GM18498 (cell line): Measurements from ENCODE around the gene PRSS21.

Experiments used
- ATAC-seq: cut with Tn5 transposase; IDR thresholded peaks from one replicate; pipeline ENCODE4 v1.9.1; 2021; ENCODE audit warnings: mild to moderate bottlenecking, moderate library complexity; ENCODE audit not compliant: unreplicated experiment

Gene PRSS21

GRCh38 chr16:2841606-2842339 lies 24.7 kb downstream of the PRSS21 start:
- ATAC-seq: no peak

DNA sequence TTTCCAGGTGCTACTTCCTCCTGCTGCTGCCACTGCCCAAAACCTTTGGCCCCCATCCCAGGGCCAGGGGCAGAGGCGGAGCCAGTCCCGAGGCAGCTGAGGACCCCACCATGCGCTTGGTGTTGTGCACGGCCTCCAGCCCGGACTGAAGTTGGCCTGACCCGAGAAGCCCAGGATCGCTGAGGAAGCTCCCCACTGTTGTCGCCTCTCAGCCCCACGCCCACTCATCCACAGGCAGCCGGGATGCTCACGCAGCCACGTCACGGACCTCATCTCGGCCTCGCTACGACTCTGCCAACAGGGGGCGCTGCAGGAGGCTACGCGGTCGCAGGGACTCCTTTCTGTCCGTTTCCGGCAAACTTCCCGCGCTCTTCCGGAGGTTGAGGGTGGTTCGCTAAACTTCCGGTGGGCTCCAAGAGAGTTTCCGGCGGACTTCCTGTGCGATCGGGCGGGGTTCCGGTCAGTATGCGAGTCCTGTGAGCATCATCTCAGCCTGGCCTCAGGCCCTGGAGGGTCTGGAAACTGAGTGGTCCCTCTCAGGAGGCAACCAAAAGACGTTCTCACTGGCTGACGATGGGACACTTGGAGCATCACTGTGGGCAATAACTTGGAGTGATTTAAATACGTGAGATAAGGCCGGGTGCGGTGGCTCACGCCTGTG lies 25.4 kb downstream of the PRSS21 start:
- ATAC-seq: no peak

DNA sequence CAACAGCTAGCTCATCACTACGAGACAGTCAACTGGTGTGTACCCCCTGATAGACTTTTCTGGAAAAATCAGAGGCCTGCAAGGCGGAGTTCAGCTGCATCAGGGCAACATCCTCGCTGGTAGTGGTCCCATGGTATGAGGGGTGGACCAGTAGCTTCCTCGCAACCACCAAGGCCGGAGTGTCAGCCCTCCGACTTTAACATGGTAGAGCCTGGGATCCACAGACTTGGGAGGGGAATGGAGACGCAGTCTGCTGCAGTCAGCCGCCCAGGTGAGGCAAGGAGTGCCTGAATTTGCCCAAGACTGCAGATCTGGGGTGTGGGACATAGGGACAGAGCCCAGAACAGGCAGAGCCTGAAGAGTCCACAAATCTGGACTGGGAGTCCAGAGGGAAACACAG lies 26.5 kb downstream of the PRSS21 start:
- ATAC-seq: no peak

- no peak for ATAC-seq
Measured at GRCh38 chr16:2845116-2845515, 28.1 kb downstream of the PRSS21 start.

DNA sequence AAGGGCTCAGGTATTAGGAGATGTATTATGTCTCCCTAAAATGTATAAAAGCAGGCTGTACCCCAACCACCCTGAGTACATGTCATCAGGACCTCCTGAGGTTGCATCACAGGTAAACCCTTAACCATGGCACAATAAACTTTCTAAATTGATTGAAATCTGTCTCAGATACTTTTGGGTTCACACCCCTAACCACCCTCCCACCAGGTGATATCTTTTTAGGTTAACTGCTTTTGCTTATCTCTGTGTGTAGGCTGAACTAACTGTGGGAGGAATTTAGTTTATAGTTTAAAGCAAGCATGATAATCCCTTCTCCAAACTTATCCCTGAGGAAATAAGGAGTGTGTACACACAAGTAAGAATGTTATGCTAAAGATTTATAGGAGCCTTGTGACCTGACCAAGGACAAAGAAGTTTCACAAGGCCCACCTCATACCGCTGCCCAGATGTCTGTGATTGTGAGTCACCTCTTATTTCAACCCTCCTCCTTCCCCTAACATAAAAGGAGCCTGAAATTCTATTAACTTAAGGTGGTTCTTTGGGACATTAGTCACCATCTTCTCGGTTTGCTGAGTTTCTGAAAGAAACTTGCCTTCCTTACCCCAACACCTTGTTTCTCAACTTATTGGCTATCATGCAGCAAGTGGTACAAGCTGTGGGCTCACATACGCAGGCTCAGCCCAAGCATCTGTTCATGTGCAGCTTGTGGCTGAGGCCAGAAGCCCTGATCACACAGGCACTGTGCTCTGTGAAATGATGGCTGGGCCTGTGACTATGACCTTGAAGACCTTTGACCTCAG lies 29.7 kb downstream of the PRSS21 start:
- ATAC-seq: no peak

DNA sequence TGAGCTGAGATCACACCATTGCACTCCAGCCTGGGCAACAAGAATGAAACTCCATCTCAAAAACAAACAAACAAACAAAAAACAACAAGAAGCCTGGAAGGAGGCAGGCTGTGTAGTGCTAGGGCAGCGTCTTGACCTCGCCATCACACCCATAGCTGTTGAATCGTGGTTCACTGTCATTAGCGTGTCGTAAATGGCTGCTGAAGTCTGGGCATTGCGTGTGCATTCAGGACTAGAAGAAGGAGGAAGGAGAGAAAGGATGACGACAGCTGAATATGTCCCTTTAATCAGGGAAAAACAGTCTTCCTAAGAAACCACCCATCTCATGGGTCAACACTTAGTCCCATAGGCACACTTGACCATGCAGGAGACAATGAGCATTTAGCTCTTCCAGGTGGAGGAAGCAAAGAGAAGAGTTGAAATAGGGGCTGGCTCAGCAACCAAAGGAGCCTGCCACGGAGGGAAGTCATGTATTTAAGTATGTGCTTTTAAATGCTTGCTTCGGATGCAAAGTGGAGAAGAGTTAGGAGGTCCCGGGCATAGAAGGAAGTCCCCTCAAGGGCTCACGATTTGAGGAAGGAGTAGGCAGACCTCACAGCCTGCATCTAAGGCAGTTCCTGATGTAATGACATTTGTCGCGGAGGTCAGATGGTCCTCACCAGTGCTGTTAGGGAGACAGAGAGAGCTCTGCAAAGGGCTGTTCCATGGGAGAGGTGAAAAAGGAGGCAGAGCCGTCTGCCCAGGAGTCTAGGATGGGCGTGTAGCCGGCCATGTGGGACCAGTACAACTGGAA lies 32.1 kb downstream of the PRSS21 start:
- ATAC-seq: no peak

GRCh38 chr16:2852003-2852730 lies 35.1 kb downstream of the PRSS21 start:
- ATAC-seq: no peak

- ATAC-seq: no peak
Measured at GRCh38 chr16:2852731-2853507, 35.9 kb downstream of the PRSS21 start.

DNA sequence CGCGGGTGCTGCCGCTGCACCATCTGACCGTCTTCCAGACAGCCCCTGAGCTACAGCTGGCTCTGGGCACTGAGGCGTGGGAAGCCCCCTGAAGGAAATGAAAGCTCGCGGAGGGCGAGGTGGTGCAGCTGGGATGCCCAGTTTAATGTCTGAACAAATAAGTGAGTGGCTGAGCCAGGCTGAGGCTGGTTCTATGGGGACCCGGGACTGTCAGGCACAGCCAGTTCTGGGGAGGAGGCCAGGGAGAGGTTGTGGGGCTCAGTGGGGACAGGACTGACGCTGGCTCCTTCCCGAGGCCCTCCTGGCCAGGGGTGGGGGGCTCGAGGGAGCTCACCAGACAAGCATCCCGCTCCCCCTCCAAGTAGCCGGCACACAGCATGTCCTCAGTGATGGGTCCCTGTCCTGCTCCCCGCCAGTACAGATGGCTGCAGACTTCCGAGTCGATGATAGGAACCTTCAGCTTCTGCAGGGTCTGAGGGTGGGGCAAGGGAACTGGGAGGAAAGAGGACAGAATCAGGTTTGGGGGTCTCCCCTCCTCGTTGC lies 36.6 kb downstream of the PRSS21 start:
- ATAC-seq: no peak

DNA sequence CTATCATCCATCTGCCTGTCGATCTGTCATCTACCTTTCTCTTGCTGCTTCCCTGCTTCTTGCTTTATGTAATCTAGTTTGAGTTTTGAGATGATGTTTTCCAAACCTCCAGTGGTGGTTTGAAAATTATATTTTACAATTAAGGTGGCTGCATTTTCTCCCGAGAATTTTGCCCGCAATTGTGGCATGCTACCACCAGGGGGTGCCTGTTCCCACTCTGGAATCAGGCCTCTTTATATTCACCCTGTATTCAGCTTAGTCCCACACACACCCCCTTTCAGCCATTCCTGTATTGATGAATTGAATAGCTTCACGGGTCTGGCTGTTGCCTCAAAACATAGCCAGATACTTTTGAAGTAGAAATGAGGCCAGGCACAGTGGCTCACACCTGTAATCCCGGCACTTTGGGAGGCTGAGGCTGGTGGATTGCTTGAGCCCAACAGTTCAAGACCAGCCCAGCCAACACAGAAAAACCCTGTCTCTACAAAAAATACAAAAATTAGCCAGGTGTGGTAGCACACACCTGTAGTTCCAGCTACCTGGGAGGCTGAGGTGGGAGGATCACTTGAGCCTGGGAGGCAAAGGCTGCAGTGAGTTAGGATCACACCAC lies 37.8 kb downstream of the PRSS21 start:
- ATAC-seq: no peak

- no peak for ATAC-seq
Measured at GRCh38 chr16:2855536-2855935, 38.5 kb downstream of the PRSS21 start.

- ATAC-seq: no peak
Measured at GRCh38 chr16:2856061-2856670, 39.1 kb downstream of the PRSS21 start.

- ATAC-seq: no peak
Measured at GRCh38 chr16:2856686-2857450, 39.8 kb downstream of the PRSS21 start.

- no peak for ATAC-seq
Measured at GRCh38 chr16:2857451-2858244, 40.6 kb downstream of the PRSS21 start, which contains the start of gene PRSS22. PRSS22 (minus strand) TSS chr16:2858170; CDS start chr16:2858104, 66 bp downstream.

GRCh38 chr16:2858245-2859025 lies 41.4 kb downstream of the PRSS21 start:
- no peak for ATAC-seq

GRCh38 chr16:2859686-2860265 lies 42.7 kb downstream of the PRSS21 start:
- no peak for ATAC-seq
